Stimulated activated CD4-positive, alpha-beta T cell treated with anti-CD3 and anti-CD28 coated beads, Interleukin-15, amount 100 ng/mL, for 24 hours (primary cell): ENCODE data around the gene LMNA.
"Not testable (repeated sequence)": the region's sequence is repeated elsewhere in the genome, so short reads cannot be mapped to it uniquely, and the experiment has no call there.

Source experiments
- DNase-seq: peaks from one replicate; pipeline ENCODE4 v3.0.0-alpha.2; 2020

Gene LMNA

GRCh38 chr1:156122519-156123355 is 8.2 kb downstream of the LMNA start:
- no peak for DNase-seq

DNA sequence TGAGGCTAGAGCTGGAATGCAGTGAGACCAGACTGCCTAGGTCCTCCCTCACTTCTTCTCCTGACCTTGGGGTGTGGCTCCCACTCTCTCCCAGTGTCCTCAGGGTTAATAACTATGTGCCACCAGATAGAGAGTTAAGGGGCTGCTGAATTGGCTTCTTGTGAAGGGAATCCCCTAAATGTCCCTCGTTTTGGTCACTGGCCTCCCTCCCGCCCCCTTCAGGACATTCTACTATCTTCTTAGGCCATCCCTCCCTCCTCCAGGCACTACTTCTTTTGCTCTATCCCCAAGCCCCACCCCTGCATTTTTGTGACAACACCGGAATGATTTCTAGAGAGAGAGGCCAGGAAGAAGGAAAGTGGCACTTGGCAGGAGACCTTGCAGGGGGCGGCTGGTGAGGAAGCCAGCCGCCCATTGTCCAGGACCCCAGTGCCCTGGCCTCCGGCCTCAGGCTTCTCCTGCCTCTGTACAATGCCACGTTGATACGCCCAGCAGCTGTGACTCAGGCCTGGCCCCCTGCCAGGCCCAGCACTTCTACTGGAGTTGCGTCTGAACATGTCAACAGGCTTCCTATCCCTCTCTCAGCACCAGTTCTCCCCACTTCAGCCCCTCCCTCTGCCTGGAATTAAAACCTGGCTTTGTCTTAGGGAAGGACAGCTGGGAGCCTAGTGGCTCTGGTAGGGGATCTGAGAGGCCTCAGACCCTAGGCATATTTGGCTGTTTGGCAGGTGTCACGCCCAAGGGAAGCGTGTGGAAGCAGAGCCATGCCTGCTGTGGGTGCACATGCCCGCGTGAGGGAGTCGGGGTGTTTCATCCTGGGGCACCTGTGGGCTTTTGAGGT is 9.1 kb downstream of the LMNA start:
- peak; percentile 79 for DNase-seq

DNA sequence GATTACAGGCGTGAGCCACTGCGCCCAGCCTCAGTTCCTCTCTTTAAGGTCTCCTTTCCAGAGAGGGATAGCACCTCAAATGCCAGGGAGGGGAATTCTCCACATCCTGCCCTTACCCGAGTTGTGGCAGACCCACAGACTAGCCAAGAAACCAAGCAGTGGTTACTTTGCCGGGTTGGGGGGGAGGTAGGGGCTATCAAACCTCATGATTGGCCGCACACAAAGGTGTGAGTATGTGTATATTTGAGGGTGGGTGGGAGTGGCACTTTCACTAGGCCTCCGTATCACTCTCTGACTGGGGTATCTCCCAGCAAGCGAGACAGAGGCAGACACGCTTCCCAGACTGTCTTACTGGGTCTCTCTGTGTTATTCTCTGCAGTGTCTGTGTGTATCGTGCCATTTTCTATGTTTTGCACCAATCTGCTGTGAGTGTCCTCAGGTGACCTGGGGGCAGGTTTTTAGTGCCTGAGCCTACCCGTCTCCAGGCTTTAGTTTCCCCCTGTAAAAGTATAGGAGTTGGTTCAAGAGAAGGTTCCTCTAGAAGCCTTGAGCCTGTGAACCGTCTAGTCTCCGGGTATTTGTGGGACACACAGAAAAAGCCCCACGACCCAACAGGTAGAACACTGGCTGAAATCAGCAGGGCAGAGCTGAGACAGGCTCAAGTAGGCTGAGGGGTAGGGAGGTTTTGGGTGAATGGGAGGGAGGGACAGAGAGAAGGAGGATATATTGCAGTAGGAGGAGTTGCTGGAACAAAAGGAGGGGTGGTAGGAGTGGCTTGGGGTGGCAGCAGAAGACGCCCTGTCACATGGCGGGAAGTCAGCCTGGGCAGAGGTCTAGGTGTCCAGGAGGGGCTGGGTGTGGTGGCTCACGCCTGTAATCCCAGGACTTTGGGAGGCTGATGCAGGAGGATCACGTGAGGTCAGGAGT is 10.3 kb downstream of the LMNA start:
- peak; percentile 37 for DNase-seq

DNA sequence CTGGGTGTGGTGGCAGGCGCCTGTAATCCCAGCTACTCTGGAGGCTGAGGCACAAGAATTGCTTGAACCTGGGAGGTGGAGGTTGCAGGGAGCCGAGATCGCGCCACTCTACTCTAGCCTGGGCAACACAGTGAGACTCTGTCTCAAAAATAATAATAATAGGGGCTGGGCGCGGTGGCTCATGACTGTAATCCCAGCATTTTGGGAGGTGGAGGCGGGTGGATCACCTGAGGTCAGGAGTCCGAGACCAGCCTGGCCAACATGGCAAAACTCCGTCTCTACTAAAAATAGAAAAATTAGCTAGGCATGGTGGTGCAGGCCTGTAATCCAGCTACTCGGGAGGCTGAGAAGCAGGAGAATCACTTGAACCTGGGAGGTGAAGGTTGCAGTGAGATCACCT is 11.0 kb downstream of the LMNA start:
- DNase-seq = not testable (repeated sequence)

- DNase-seq = peak; percentile 65
These were observed 11.6 kb downstream of the LMNA start for GRCh38 chr1:156126043-156126629.

DNA sequence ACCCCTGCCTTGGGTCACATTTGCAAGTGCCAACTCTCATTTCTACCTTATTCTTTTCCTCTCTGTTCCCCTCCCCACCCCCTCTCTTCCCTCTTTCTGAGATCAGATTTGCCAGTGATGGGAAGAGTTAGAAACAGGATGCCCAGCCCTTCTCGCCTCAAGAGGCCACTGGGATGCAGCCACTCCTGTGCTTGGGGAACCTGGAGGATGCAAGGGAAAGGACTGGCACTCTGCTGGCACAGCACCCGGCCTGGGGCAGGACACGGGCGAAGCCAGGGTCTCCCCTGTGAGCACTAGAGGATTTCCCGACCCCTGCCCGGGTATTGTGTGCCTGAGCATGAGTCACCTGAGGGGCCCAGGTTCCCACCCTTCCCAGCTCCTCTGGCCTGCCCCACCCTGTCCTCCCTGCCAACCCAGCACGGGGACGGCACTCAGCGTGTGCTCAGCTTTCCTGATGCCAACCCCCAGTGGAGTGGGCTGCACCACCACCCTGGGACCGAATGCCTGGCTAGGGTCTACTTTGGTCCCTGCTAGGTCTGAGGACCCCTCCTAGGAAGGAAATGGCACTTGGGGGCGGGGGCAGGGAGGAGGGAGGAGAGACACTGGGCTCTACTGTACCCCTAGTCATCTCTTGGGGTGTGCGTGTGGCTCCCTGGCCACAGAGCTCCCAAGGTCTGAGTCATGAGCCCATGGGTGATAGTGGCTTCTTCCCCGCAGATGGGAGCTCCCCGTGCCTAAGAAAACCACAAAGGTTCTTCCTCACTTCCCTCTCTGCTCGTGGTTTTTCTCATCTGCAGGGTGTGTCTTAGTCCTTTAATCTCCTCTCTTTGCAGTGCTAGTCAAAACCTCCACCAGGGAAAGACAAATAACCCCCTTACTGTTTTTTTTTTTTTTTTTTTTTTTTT is 12.4 kb downstream of the LMNA start:
- peak; percentile 91 for DNase-seq

- no peak for DNase-seq
These were observed 13.8 kb downstream of the LMNA start for GRCh38 chr1:156128308-156128653.

DNA sequence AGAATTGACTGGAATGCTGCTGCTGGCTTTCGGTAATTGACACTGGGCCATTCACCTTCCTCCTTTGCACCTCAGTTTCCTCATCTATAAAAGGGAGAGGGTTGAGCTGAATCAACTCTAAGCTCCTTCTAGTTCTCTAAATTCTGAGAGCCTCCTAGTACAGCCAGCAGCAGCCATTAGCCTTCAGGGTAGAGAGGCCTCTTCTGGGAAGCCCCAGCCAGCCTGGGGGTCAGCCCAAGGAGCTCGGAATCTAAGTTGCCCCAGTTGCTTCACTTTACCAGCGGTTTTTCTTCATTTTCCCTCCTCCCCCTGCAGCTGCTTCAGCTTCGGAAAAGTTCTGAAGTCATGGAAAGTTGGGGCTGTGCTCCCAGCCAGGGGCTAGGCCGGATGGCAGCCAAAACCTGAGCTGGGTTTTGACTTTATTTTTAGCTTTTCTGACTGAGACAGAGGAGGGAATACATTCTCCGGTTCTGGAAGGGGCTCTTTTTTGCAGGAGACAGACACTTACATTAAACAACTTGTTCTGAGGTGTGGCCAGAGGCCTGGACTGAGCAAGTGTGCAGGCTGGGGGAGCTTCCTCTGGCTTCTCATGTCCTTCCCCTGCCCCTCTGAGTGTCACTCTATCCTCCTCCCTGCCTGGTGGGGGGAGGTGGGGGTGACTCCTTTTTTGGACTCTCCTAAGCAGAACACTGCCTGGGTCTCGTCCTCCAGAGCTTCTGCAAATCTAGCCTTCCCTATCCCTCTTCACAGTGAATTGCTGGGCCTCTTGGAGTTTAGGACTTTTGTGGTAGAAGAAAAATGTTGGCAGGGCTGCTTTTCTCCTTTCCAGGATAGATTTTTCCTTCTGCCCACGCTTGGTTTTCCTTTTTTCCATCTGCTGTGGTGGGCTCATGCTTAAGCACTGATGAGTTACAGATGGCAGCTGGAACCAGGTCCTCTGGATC is 14.4 kb downstream of the LMNA start:
- no peak for DNase-seq

GRCh38 chr1:156129687-156130577 is 15.4 kb downstream of the LMNA start:
- DNase-seq = peak; percentile 89

DNA sequence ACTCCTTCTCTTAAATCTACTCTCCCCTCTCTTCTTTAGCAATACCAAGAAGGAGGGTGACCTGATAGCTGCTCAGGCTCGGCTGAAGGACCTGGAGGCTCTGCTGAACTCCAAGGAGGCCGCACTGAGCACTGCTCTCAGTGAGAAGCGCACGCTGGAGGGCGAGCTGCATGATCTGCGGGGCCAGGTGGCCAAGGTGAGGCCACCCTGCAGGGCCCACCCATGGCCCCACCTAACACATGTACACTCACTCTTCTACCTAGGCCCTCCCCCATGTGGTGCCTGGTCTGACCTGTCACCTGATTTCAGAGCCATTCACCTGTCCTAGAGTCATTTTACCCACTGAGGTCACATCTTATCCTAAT is 16.0 kb downstream of the LMNA start:
- no peak for DNase-seq

DNA sequence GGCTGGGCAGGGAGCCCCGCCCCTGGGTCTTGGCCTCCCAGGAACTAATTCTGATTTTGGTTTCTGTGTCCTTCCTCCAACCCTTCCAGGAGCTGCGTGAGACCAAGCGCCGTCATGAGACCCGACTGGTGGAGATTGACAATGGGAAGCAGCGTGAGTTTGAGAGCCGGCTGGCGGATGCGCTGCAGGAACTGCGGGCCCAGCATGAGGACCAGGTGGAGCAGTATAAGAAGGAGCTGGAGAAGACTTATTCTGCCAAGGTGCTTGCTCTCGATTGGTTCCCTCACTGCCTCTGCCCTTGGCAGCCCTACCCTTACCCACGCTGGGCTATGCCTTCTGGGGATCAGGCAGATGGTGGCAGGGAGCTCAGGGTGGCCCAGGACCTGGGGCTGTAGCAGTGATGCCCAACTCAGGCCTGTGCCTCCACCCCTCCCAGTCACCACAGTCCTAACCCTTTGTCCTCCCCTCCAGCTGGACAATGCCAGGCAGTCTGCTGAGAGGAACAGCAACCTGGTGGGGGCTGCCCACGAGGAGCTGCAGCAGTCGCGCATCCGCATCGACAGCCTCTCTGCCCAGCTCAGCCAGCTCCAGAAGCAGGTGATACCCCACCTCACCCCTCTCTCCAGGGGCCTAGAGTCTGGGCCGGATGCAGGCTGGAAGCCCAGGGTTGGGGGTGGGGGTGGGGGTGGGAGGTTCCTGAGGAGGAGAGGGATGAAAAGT is 20.4 kb downstream of the LMNA start:
- no peak for DNase-seq

DNA sequence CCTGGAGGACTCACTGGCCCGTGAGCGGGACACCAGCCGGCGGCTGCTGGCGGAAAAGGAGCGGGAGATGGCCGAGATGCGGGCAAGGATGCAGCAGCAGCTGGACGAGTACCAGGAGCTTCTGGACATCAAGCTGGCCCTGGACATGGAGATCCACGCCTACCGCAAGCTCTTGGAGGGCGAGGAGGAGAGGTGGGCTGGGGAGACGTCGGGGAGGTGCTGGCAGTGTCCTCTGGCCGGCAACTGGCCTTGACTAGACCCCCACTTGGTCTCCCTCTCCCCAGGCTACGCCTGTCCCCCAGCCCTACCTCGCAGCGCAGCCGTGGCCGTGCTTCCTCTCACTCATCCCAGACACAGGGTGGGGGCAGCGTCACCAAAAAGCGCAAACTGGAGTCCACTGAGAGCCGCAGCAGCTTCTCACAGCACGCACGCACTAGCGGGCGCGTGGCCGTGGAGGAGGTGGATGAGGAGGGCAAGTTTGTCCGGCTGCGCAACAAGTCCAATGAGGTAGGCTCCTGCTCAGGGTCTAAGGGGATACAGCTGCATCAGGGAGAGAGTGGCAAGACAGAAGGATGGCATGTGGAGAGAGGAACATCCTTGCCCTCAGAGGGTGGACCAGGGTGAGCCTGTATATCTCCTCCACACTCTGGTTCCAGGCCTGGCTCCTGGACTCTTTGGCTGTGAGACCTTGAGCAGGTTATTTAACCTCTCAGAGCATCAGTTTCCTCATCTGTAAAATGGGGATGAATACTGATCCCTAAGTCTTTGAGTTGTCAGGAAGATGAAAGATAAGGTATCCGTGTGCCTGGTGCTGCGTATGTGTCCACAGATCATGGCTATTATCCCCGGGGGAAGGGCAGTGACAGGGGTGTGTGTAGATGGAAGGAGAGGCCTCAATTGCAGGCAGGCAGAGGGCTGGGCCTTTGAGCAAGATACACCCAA is 21.7 kb downstream of the LMNA start:
- DNase-seq = no peak

DNA sequence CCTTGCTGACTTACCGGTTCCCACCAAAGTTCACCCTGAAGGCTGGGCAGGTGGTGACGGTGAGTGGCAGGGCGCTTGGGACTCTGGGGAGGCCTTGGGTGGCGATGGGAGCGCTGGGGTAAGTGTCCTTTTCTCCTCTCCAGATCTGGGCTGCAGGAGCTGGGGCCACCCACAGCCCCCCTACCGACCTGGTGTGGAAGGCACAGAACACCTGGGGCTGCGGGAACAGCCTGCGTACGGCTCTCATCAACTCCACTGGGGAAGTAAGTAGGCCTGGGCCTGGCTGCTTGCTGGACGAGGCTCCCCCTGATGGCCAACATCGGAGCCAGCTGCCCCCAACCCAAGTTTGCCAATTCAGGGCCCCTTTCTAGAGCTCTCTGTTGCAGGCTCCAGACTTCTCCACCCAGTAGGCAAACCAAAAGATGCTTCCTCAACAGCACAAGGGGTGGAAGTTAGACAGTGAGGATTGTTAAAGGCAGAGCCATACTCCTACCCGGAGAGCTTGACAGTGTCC is 22.5 kb downstream of the LMNA start:
- DNase-seq = no peak

- DNase-seq = no peak
These were observed 24.0 kb downstream of the LMNA start for GRCh38 chr1:156138458-156138867.

GRCh38 chr1:156140879-156141707 is 26.6 kb downstream of the LMNA start:
- DNase-seq = peak; percentile 62
